SK-N-SH treated with all-trans-retinoic acid at 6 μM for 48 hours (cell line): ENCODE results near the gene SRPRB.

Experiments
- ATAC-seq: fragments of 200-7000 bp; cut with Tn5 transposase; 3 replicates; pipeline ENCODE4 v1.9.1; 2020; ENCODE audit warnings: mild to moderate bottlenecking, moderate library complexity
- ARNTL ChIP-seq: fragments of 450-650 bp; formaldehyde crosslinking; IDR thresholded peaks from 2 replicates; pipeline ENCODE4 v1.5.0; 2020; ENCODE audit warnings: low read depth, mild to moderate bottlenecking, moderate library complexity, borderline replicate concordance
- BACH2 ChIP-seq: fragments of 250-450 bp; sonication (Bioruptor Pico); IDR thresholded peaks from 2 replicates; pipeline ENCODE4 v1.9.0; 2021; ENCODE audit warnings: mild to moderate bottlenecking, borderline replicate concordance
- CSDC2 ChIP-seq: fragments of 250-450 bp; sonication (Bioruptor Pico); IDR thresholded peaks from 2 replicates; pipeline ENCODE4 v1.5.0; 2020; ENCODE audit warnings: mild to moderate bottlenecking, moderate library complexity
- ESRRG ChIP-seq: fragments of 250-450 bp; sonication (Bioruptor Pico); IDR thresholded peaks from 2 replicates; pipeline ENCODE4 v1.6.1; 2021; ENCODE audit warnings: mild to moderate bottlenecking
- GLIS3 ChIP-seq: fragments of 250-450 bp; sonication (Bioruptor Pico); IDR thresholded peaks from 2 replicates; pipeline ENCODE4 v1.5.0; 2020; ENCODE audit warnings: mild to moderate bottlenecking, moderate library complexity
- ISL1 ChIP-seq: fragments of 250-450 bp; sonication (Bioruptor Pico); IDR thresholded peaks from 2 replicates; pipeline ENCODE4 v2.1.2; 2022; ENCODE audit warnings: mild to moderate bottlenecking, moderate library complexity
- OSR1 ChIP-seq: fragments of 250-450 bp; sonication (Bioruptor Pico); IDR thresholded peaks from 2 replicates; pipeline ENCODE4 v1.8.0; 2022; ENCODE audit warnings: moderate library complexity, mild to moderate bottlenecking, inconsistent platforms
- PPARA ChIP-seq: fragments of 250-450 bp; sonication (Bioruptor Pico); IDR thresholded peaks from 2 replicates; pipeline ENCODE4 v1.5.0; 2020; ENCODE audit warnings: mild to moderate bottlenecking, borderline replicate concordance
- RARB ChIP-seq: fragments of 250-450 bp; sonication (Bioruptor Pico); IDR thresholded peaks from 2 replicates; pipeline ENCODE4 v1.8.0; 2021; ENCODE audit warnings: mild to moderate bottlenecking, moderate library complexity
- SNAI2 ChIP-seq: fragments of 250-450 bp; sonication (Bioruptor Pico); IDR thresholded peaks from 2 replicates; pipeline ENCODE4 v1.5.0; 2020; ENCODE audit warnings: mild to moderate bottlenecking, moderate library complexity
- TCF4 ChIP-seq: fragments of 250-450 bp; sonication (Bioruptor Pico); IDR thresholded peaks from 2 replicates; pipeline ENCODE4 v1.8.0; 2021; ENCODE audit warnings: mild to moderate bottlenecking, moderate library complexity, borderline replicate concordance
- TOX ChIP-seq: fragments of 250-450 bp; sonication (Bioruptor Pico); IDR thresholded peaks from 2 replicates; pipeline ENCODE4 v1.8.0; 2021; ENCODE audit warnings: mild to moderate bottlenecking, moderate library complexity, borderline replicate concordance
- ZC3H10 ChIP-seq: fragments of 250-450 bp; sonication (Bioruptor Pico); IDR thresholded peaks from 2 replicates; pipeline ENCODE4 v1.5.1; 2021; ENCODE audit warnings: mild to moderate bottlenecking, moderate library complexity
- ZFP3 ChIP-seq: fragments of 250-450 bp; sonication (Bioruptor Pico); IDR thresholded peaks from 2 replicates; pipeline ENCODE4 v1.5.0; 2020; ENCODE audit warnings: mild to moderate bottlenecking, moderate library complexity
- ZFP30 ChIP-seq: fragments of 450-650 bp; formaldehyde crosslinking; IDR thresholded peaks from 2 replicates; pipeline ENCODE4 v1.5.0; 2022; ENCODE audit warnings: mild to moderate bottlenecking, moderate library complexity
- ZNF565 ChIP-seq: fragments of 450-650 bp; formaldehyde crosslinking; conservative IDR thresholded peaks from 2 replicates; pipeline ENCODE4 v1.5.0; 2020; ENCODE audit warnings: low read depth, mild to moderate bottlenecking, moderate library complexity
- ZNF70 ChIP-seq: fragments of 450-650 bp; formaldehyde crosslinking; IDR thresholded peaks from 2 replicates; pipeline ENCODE4 v1.5.0; 2020; ENCODE audit warnings: mild to moderate bottlenecking, moderate library complexity
- ZNF8 ChIP-seq: fragments of 450-650 bp; formaldehyde crosslinking; IDR thresholded peaks from 2 replicates; pipeline ENCODE4 v1.5.0; 2020; ENCODE audit warnings: mild to moderate bottlenecking, moderate library complexity
- TF ChIP-seq, protein P1 (sequence below): fragments of 250-450 bp; sonication (Bioruptor Pico); IDR thresholded peaks from 2 replicates; pipeline ENCODE4 v1.8.0; 2020; ENCODE audit warnings: mild to moderate bottlenecking, moderate library complexity, borderline replicate concordance
- TF ChIP-seq, protein P2 (sequence below): fragments of 250-450 bp; sonication (Bioruptor Pico); IDR thresholded peaks from 2 replicates; pipeline ENCODE4 v1.5.1; 2020; ENCODE audit warnings: low read depth, mild to moderate bottlenecking, moderate library complexity
- TF ChIP-seq, protein P3 (sequence below): fragments of 250-450 bp; sonication (Bioruptor Pico); IDR thresholded peaks from 2 replicates; pipeline ENCODE4 v1.5.0; 2020; ENCODE audit warnings: mild to moderate bottlenecking, moderate library complexity
- TF ChIP-seq, protein P4 (sequence below): fragments of 250-450 bp; sonication (Bioruptor Pico); IDR thresholded peaks from 2 replicates; pipeline ENCODE4 v1.8.0; 2021; ENCODE audit warnings: low read depth, mild to moderate bottlenecking, moderate library complexity, borderline replicate concordance

Gene SRPRB

DNA sequence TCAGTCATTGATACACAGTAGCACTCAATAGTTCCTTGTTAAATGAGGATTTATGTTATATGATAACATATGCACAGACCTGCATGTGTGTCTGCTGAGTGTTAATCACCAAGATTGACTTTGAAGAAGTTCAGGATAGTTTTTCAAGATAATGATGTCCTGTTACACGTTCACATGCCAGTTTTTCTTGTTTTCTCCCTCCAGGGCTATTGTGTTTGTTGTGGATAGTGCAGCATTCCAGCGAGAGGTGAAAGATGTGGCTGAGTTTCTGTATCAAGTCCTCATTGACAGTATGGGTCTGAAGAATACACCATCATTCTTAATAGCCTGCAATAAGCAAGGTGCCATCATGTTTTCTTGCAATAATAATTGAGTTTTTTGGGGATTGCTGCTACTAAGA, 9.8 kb downstream of the SRPRB start (continued):
- TF ChIP-seq ISL1 (CRISPR knock-in tag): no peak
- no peak for TF ChIP-seq ESRRG (CRISPR knock-in tag)
- TF ChIP-seq, protein P1, sequence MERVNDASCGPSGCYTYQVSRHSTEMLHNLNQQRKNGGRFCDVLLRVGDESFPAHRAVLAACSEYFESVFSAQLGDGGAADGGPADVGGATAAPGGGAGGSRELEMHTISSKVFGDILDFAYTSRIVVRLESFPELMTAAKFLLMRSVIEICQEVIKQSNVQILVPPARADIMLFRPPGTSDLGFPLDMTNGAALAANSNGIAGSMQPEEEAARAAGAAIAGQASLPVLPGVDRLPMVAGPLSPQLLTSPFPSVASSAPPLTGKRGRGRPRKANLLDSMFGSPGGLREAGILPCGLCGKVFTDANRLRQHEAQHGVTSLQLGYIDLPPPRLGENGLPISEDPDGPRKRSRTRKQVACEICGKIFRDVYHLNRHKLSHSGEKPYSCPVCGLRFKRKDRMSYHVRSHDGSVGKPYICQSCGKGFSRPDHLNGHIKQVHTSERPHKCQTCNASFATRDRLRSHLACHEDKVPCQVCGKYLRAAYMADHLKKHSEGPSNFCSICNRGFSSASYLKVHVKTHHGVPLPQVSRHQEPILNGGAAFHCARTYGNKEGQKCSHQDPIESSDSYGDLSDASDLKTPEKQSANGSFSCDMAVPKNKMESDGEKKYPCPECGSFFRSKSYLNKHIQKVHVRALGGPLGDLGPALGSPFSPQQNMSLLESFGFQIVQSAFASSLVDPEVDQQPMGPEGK (CRISPR knock-in tag): no peak
- TF ChIP-seq, protein P2, sequence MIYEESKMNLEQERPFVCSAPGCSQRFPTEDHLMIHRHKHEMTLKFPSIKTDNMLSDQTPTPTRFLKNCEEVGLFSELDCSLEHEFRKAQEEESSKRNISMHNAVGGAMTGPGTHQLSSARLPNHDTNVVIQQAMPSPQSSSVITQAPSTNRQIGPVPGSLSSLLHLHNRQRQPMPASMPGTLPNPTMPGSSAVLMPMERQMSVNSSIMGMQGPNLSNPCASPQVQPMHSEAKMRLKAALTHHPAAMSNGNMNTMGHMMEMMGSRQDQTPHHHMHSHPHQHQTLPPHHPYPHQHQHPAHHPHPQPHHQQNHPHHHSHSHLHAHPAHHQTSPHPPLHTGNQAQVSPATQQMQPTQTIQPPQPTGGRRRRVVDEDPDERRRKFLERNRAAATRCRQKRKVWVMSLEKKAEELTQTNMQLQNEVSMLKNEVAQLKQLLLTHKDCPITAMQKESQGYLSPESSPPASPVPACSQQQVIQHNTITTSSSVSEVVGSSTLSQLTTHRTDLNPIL: no peak
- TF ChIP-seq ZFP3 (CRISPR knock-in tag): no peak
- no peak for TF ChIP-seq OSR1 (CRISPR knock-in tag)

DNA sequence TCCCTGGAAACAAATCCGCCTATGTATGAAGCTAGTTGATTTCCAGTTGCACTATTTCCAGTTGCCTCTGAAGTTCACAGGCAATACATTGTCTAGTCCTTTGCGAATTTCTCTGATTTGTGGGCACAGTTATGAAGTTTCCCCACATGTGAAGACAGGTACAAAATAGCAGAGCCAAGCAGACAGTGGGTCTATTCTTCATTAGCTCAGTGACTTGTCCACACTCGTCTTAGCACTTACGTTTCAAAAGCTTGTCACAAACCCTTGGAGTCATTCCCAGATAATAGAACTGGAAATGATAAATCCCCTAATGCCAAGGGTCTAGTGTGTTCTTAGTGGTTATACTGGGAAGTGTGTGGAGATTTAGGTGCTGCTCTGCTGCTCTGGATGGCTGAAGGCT, 14.5 kb downstream of the SRPRB start:
- no peak for ATAC-seq
- TF ChIP-seq ZFP3 (CRISPR knock-in tag) (no peak), GLIS3 (CRISPR knock-in tag) (no peak), ESRRG (CRISPR knock-in tag) (no peak), ISL1 (CRISPR knock-in tag) (no peak)
- TF ChIP-seq, protein P3, sequence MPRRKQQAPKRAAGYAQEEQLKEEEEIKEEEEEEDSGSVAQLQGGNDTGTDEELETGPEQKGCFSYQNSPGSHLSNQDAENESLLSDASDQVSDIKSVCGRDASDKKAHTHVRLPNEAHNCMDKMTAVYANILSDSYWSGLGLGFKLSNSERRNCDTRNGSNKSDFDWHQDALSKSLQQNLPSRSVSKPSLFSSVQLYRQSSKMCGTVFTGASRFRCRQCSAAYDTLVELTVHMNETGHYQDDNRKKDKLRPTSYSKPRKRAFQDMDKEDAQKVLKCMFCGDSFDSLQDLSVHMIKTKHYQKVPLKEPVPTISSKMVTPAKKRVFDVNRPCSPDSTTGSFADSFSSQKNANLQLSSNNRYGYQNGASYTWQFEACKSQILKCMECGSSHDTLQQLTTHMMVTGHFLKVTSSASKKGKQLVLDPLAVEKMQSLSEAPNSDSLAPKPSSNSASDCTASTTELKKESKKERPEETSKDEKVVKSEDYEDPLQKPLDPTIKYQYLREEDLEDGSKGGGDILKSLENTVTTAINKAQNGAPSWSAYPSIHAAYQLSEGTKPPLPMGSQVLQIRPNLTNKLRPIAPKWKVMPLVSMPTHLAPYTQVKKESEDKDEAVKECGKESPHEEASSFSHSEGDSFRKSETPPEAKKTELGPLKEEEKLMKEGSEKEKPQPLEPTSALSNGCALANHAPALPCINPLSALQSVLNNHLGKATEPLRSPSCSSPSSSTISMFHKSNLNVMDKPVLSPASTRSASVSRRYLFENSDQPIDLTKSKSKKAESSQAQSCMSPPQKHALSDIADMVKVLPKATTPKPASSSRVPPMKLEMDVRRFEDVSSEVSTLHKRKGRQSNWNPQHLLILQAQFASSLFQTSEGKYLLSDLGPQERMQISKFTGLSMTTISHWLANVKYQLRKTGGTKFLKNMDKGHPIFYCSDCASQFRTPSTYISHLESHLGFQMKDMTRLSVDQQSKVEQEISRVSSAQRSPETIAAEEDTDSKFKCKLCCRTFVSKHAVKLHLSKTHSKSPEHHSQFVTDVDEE: no peak
- TF ChIP-seq, protein P4, sequence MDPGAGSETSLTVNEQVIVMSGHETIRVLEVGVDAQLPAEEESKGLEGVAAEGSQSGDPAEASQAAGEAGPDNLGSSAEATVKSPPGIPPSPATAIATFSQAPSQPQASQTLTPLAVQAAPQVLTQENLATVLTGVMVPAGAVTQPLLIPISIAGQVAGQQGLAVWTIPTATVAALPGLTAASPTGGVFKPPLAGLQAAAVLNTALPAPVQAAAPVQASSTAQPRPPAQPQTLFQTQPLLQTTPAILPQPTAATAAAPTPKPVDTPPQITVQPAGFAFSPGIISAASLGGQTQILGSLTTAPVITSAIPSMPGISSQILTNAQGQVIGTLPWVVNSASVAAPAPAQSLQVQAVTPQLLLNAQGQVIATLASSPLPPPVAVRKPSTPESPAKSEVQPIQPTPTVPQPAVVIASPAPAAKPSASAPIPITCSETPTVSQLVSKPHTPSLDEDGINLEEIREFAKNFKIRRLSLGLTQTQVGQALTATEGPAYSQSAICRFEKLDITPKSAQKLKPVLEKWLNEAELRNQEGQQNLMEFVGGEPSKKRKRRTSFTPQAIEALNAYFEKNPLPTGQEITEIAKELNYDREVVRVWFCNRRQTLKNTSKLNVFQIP (CRISPR knock-in tag): no peak

DNA sequence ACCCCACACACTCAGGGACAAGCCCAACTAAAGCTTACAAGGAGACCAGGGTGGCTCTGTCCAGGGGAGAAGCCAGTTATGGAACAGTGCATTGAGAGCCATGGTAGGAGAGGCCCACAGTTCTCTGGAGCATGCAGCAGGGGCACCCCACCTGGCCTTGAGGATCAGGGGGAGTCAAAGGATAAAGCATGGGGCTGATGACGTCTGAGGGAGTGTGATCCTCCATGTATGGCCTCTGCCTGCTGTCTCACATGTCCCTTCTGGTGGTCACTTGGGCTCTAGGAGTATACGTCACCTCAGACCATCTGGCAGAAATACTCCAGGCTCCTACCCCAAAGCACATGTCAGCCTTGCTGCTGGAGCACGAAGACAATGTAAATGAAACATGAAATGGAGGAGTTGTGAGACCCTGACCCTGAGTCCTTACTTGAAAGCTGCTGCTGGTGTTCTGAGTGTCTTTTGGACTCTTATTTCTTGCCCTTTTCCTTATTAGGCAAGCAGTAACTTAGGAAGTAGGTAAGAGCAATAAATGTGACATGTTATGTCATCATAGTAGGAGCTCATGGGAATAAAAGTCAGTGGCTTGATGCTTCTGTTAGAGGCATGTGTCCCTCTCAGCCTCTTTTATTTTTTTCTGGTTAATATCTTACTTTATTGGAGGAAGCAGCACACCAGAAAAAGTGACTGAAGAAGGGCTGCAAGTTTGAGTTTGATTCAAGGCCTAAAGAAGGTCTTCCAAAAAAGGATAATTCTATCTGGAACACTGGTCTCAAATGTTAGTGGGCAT, 15.5 kb downstream of the SRPRB start:
- no peak for TF ChIP-seq SNAI2 (CRISPR knock-in tag)
- no peak for ATAC-seq

DNA sequence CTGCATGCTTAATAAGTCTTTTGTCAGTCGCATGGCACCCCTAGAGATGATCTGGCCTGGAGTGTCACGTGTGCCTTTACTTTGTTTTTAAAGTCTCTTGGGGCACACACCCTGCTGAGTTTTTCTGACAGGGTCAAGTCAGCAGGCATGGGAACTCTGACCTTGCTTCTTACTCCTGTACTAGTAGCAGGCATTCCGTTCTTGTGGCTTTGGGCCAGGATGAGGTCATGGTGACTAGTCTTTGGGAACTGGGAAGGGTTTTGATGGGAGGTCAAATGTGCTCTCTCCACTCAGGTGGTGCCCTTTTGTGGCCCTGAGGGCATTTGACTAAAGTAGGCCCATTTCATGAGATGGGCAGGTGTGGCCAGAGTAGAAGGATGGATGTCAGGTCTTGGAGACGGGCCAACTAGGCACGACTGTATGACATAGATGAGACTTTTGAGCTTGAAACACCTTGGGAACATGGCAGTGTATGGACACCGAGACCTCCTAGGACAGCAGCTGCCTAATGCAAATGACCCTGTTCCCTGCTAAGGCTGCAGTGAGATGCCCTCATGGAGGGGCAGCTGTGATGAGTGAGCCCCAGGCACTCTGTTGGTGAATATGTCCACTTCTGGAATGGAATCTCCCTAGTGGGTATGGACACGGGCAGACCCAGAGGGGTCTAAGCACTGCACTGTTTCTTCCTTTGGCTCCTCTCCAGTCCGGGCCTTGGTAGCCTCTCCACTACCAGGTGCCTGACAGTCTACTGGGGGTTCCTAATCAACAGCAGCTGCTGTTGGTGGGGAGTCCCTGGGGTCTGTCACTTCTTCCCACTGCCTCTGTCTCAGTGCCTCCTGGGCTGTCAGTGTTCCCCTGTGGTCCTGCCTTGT, 16.4 kb downstream of the SRPRB start:
- ATAC-seq: no peak
- TF ChIP-seq ARNTL: no peak
- no peak for TF ChIP-seq OSR1 (CRISPR knock-in tag)
- no peak for TF ChIP-seq ZNF565 (CRISPR knock-in tag)
- TF ChIP-seq ISL1 (CRISPR knock-in tag): no peak
- TF ChIP-seq ZFP3 (CRISPR knock-in tag): no peak
- no peak for TF ChIP-seq ZNF8
- TF ChIP-seq, protein P4 (CRISPR knock-in tag): no peak
- no peak for TF ChIP-seq ZC3H10 (CRISPR knock-in tag)
- TF ChIP-seq, protein P3: no peak
- TF ChIP-seq TOX (CRISPR knock-in tag): no peak
- TF ChIP-seq ZNF70: no peak
- TF ChIP-seq BACH2 (CRISPR knock-in tag): no peak
- no peak for TF ChIP-seq CSDC2
- no peak for TF ChIP-seq PPARA (CRISPR knock-in tag)
- TF ChIP-seq ESRRG (CRISPR knock-in tag): no peak
- TF ChIP-seq ZFP30 (CRISPR knock-in tag): no peak
- no peak for TF ChIP-seq TCF4 (CRISPR knock-in tag)
- TF ChIP-seq RARB (CRISPR knock-in tag): no peak
